CD14-positive monocyte (primary cell): Measurements from ENCODE around the gene IL1A. TPM values are rescaled to one million over a fixed set of nuclear protein-coding genes. Genes with fewer than 3 reads are reported as not detected.

ENCODE experiments used
- DNase-seq, 3 donors: peaks; one replicate each; pipeline ENCODE4 v3.0.0-alpha.2; 2011 to 2022
- H2AFZ ChIP-seq: 2 replicates; pipeline ENCODE4 v1.6.0; 2012; ENCODE audit warnings: mild to moderate bottlenecking, low read depth, low read length, inconsistent platforms; ENCODE audit not compliant: insufficient read depth, poor library complexity, severe bottlenecking
- H3K27ac ChIP-seq, 2 donors: 1 replicate in 1 of 2; 2 replicates in 1 of 2; pipeline ENCODE4 v1.5.1; 2012 to 2013; ENCODE audit warnings: low read length in 2 of 2, control low read depth in 1 of 2, inconsistent platforms in 1 of 2, low read depth in 1 of 2, mild to moderate bottlenecking in 1 of 2
- H3K27me3 ChIP-seq, 2 donors: one replicate each; pipeline versions ENCODE4 v1.6.0 to v1.6.1; 2011 to 2013; ENCODE audit warnings: low read length in 2 of 2; ENCODE audit not compliant: control insufficient read depth in 2 of 2, insufficient read depth in 2 of 2
- H3K36me3 ChIP-seq, 2 donors: replicated peaks in 1 of 2; 1 replicate in 1 of 2; 2 replicates in 1 of 2; pipeline versions ENCODE4 v1.5.1 to v1.6.1; 2012 to 2013; ENCODE audit warnings: low read length in 2 of 2, control low read depth in 1 of 2, inconsistent platforms in 1 of 2, mild to moderate bottlenecking in 1 of 2; ENCODE audit not compliant: insufficient read depth in 2 of 2, control insufficient read depth in 1 of 2
- H3K4me1 ChIP-seq, 2 donors: 1 replicate in 1 of 2; 2 replicates in 1 of 2; pipeline versions ENCODE4 v1.5.1 to v1.6.1; 2012 to 2013; ENCODE audit warnings: low read length in 2 of 2, control low read depth in 1 of 2, inconsistent platforms in 1 of 2, mild to moderate bottlenecking in 1 of 2, moderate library complexity in 1 of 2; ENCODE audit not compliant: insufficient read depth in 2 of 2, control insufficient read depth in 1 of 2
- H3K4me2 ChIP-seq: replicated peaks from 2 replicates; pipeline ENCODE3; 2012; ENCODE audit warnings: low read length, moderate library complexity, mild to moderate bottlenecking; ENCODE audit not compliant: poor library complexity, severe bottlenecking; ENCODE audit errors: extremely low read depth
- H3K4me3 ChIP-seq, 3 experiments: fragments of 200-600 bp in 1 of 3; sonication (generic) in 1 of 3; replicated peaks in 1 of 3; 1 replicate in 2 of 3; 2 replicates in 1 of 3; pipeline ENCODE4 v1.5.1; 2011 to 2013; ENCODE audit warnings: low read length in 3 of 3, mild to moderate bottlenecking in 3 of 3, control low read depth in 2 of 3, low read depth in 2 of 3, inconsistent platforms in 1 of 3, moderate library complexity in 1 of 3
- H3K79me2 ChIP-seq: 2 replicates; pipeline ENCODE4 v1.6.0; 2012; ENCODE audit warnings: mild to moderate bottlenecking, control low read depth, inconsistent platforms, low read length, moderate library complexity; ENCODE audit not compliant: insufficient read depth
- H3K9ac ChIP-seq: 2 replicates; pipeline ENCODE4 v1.6.0; 2017; ENCODE audit warnings: low read length, mild to moderate bottlenecking; ENCODE audit not compliant: insufficient read depth, poor library complexity, severe bottlenecking
- H3K9me3 ChIP-seq, 2 donors: replicated peaks in 1 of 2; 1 replicate in 1 of 2; 2 replicates in 1 of 2; pipeline versions ENCODE4 v1.5.1 to v1.6.1; 2012 to 2013; ENCODE audit warnings: low read length in 2 of 2, control low read depth in 1 of 2; ENCODE audit not compliant: control insufficient read depth in 1 of 2, insufficient read depth in 1 of 2
- H4K20me1 ChIP-seq: 2 replicates; pipeline ENCODE4 v1.6.0; 2012; ENCODE audit warnings: mild to moderate bottlenecking, low read length, control low read depth, moderate library complexity; ENCODE audit not compliant: insufficient read depth
- H3K27ac Mint-ChIP-seq, 7 donors: one replicate each; pipeline ENCODE4 v1.8.0; 2020; ENCODE audit warnings: mild to moderate bottlenecking in 7 of 7, mixed read lengths in 7 of 7, moderate library complexity in 6 of 7, inconsistent platforms in 2 of 7
- H3K27me3 Mint-ChIP-seq, 3 donors: one replicate each; pipeline ENCODE4 v1.8.0; 2021 to 2022; ENCODE audit warnings: low read depth in 3 of 3, mild to moderate bottlenecking in 3 of 3, mixed read lengths in 3 of 3, moderate library complexity in 3 of 3, inconsistent platforms in 1 of 3
- H3K36me3 Mint-ChIP-seq, 2 donors: one replicate each; pipeline ENCODE4 v1.8.0; 2020; ENCODE audit warnings: mixed read lengths in 2 of 2, inconsistent platforms in 1 of 2, mild to moderate bottlenecking in 1 of 2
- H3K4me1 Mint-ChIP-seq: one replicate; pipeline ENCODE4 v1.8.0; 2020; ENCODE audit warnings: mild to moderate bottlenecking, mixed read lengths
- H3K4me3 Mint-ChIP-seq, 2 donors: one replicate each; pipeline ENCODE4 v1.8.0; 2020; ENCODE audit warnings: mild to moderate bottlenecking in 2 of 2, mixed read lengths in 2 of 2, moderate library complexity in 1 of 2
- H3K9me3 Mint-ChIP-seq, 7 donors: one replicate each; pipeline ENCODE4 v1.8.0; 2020 to 2022; ENCODE audit warnings: mixed read lengths in 7 of 7, mild to moderate bottlenecking in 6 of 7, moderate library complexity in 6 of 7, inconsistent platforms in 2 of 7
- CTCF ChIP-seq: fragments of 200-600 bp; IDR thresholded peaks from one replicate; pipeline ENCODE4 v1.8.0; 2022; ENCODE audit warnings: antibody characterized with exemption, mild to moderate bottlenecking
- WGBS: methylation state at CpG from one replicate; pipeline ENCODE4 v1.1.5; 2013; ENCODE audit warnings: missing lambda C conversion rate; ENCODE audit not compliant: insufficient coverage; 5-methylcytosine and 5-hydroxymethylcytosine counted together
- intact Hi-C, 2 donors: fragments of 100-400 bp; cut with micrococcal nuclease; formaldehyde crosslinking; loops; one replicate each; pipeline versions ENCODE4 v1.15.0 to v1.15.1; 2023
- polyA plus RNA-seq, 3 donors: library from polyadenylated mRNA; depleted of rRNA in 1 of 3; unstranded in 2 of 3; stranded (reverse) in 1 of 3; fragments of 300-500 nt in 2 of 3; fragments of >200 nt in 1 of 3; fragmentation: Illumina TruSeq in 2 of 3; gene quantifications; 1 replicate in 2 of 3; 2 replicates in 1 of 3; pipeline ENCODE4 v1.2.3, GENCODE V29; 2012 to 2021

IL1A gene
- polyA plus RNA-seq, 3 donors: 0.26 to 0.83 TPM; not detected in 1

GRCh38 chr2:112723995-112724394 is 60.3 kb downstream of the IL1A start:
- no peaks in the 10 kb centered on the region for H3K27me3 ChIP-seq
- H3K9me3 Mint-ChIP-seq: peaks cover 0 to 2% (median 0%) of the 10 kb centered on the region in 7 donors
- TF ChIP-seq CTCF: no peak
- no peak for DNase-seq
- no peaks in the 10 kb centered on the region for H3K79me2 ChIP-seq
- intact Hi-C loops: loop anchor here (5.0 to 10.0 kb wide), 2 partner anchors 49 to 52 kb away; no protein-coding TSS in a partner anchor
- no peaks in the 10 kb centered on the region for H3K36me3 ChIP-seq
- H3K27ac ChIP-seq: peak overlapping the region in 1 of 2 donors; percentile 23
- H3K4me3 Mint-ChIP-seq: no peak overlapping the region
- H2AFZ ChIP-seq: no peak overlapping the region
- WGBS: 97% methylated on average over 8 of the region's 8 CpGs
- H3K4me2 ChIP-seq: no peak overlapping the region
- H3K4me1 Mint-ChIP-seq: peaks cover 65% of the 10 kb centered on the region
- H3K4me3 ChIP-seq: no peak overlapping the region
- H3K36me3 Mint-ChIP-seq: no peaks in the 10 kb centered on the region
- H3K27me3 Mint-ChIP-seq: peaks cover 0 to 2% (median 0%) of the 10 kb centered on the region in 3 donors
- no peak overlapping the region for H3K9ac ChIP-seq
- peaks cover 67 to 72% of the 10 kb centered on the region in 2 donors for H3K4me1 ChIP-seq
- no peaks in the 10 kb centered on the region for H3K9me3 ChIP-seq
- H4K20me1 ChIP-seq: no peaks in the 10 kb centered on the region
- H3K27ac Mint-ChIP-seq: peak overlapping the region in 4 of 7 donors; percentile 6 to 58 (median 44)

Other genes starting within 250 kb of the IL1A start
- gene POLR1B, start 242.0 kb downstream of the IL1A start, polyA plus RNA-seq: 1 to 10 TPM; 5.2 to 6.3 (median 5.3) TPM
- 10 to 100 TPM; 37.1 to 77.3 (median 56.2) TPM for gene CHCHD5, start 199.9 kb downstream of the IL1A start, polyA plus RNA-seq
- 100 to 1,000 TPM in 1 of 3 donors, 10 to 100 TPM in 2; 16.1 to 112 (median 36.3) TPM for gene SLC20A1, start 138.6 kb downstream of the IL1A start, polyA plus RNA-seq
- gene NT5DC4, start 63.5 kb downstream of the IL1A start, polyA plus RNA-seq: 1 to 10 TPM in 1 of 3 donors, not detected in 2; 2.2 TPM
- gene CKAP2L, start 19.9 kb downstream of the IL1A start, polyA plus RNA-seq: under 1 TPM in 2 of 3 donors, not detected in 1; 0.04 to 0.24 TPM
- 1,000 to 10,000 TPM in 1 of 3 donors, 100 to 1,000 TPM in 1, 10 to 100 TPM in 1; 65.1 to 1,419 (median 114) TPM for gene IL1B, start 52.3 kb upstream of the IL1A start, polyA plus RNA-seq
- gene IL37, start 126.7 kb upstream of the IL1A start, polyA plus RNA-seq: not detected
- gene IL36G, start 193.5 kb upstream of the IL1A start, polyA plus RNA-seq: not detected
- gene IL36A, start 221.0 kb upstream of the IL1A start, polyA plus RNA-seq: not detected